HG03066 (cell line): ENCODE results near the gene C1orf174.

ENCODE experiments used
- ATAC-seq: cut with Tn5 transposase; IDR thresholded peaks from one replicate; pipeline ENCODE4 v1.9.1; 2021; ENCODE audit warnings: low read depth; ENCODE audit not compliant: unreplicated experiment

C1orf174 gene

GRCh38 chr1:3898475-3898735 lies 1.7 kb downstream of the C1orf174 start:
- no peak for ATAC-seq

- ATAC-seq, result no peak
These were observed 3.6 kb downstream of the C1orf174 start for GRCh38 chr1:3896396-3897000.

- no peak for ATAC-seq
These were observed 4.1 kb downstream of the C1orf174 start for GRCh38 chr1:3895951-3896325.

- no peak for ATAC-seq
These were observed 4.7 kb downstream of the C1orf174 start for GRCh38 chr1:3895279-3895950.

- no peak for ATAC-seq
These were observed 5.3 kb downstream of the C1orf174 start for GRCh38 chr1:3894626-3895278.

- ATAC-seq, result no peak
These were observed 6.9 kb downstream of the C1orf174 start for GRCh38 chr1:3893190-3893589.

GRCh38 chr1:3892748-3893147 lies 7.3 kb downstream of the C1orf174 start:
- no peak for ATAC-seq

GRCh38 chr1:3891329-3891865 lies 8.7 kb downstream of the C1orf174 start:
- no peak for ATAC-seq

- no peak for ATAC-seq
These were observed 9.4 kb downstream of the C1orf174 start for GRCh38 chr1:3890389-3891328.

- ATAC-seq, result no peak
These were observed 10.1 kb downstream of the C1orf174 start for GRCh38 chr1:3889936-3890335.

GRCh38 chr1:3888301-3888700 lies 11.8 kb downstream of the C1orf174 start:
- no peak for ATAC-seq

- no peak for ATAC-seq
These were observed 13.4 kb downstream of the C1orf174 start for GRCh38 chr1:3886691-3887090.

- ATAC-seq, result no peak
These were observed 13.9 kb downstream of the C1orf174 start for GRCh38 chr1:3886106-3886670.

GRCh38 chr1:3885611-3886010 lies 14.5 kb downstream of the C1orf174 start:
- ATAC-seq, result no peak

GRCh38 chr1:3884966-3885365 lies 15.1 kb downstream of the C1orf174 start:
- no peak for ATAC-seq

GRCh38 chr1:3883194-3883925 lies 16.7 kb downstream of the C1orf174 start:
- ATAC-seq, result no peak

- ATAC-seq, result no peak
These were observed 18.9 kb downstream of the C1orf174 start for GRCh38 chr1:3881193-3881480.

- no peak for ATAC-seq
These were observed 19.5 kb downstream of the C1orf174 start for GRCh38 chr1:3880429-3881192.

GRCh38 chr1:3879787-3880428 lies 20.2 kb downstream of the C1orf174 start:
- no peak for ATAC-seq
